Stimulated activated CD4-positive, alpha-beta T cell treated with anti-CD3 and anti-CD28 coated beads, Interleukin-4, amount 100 ng/mL, for 48 hours (primary cell): ENCODE measurements around the gene GALNT16.
"Not testable (repeated sequence)": the region's sequence is repeated elsewhere in the genome, so short reads cannot be mapped to it uniquely, and the experiment has no call there.

Source experiments
- DNase-seq, 2 donors: peaks; one replicate each; pipeline ENCODE4 v3.0.0-alpha.2; 2020; ENCODE audit warnings: low read depth in 2 of 2

Gene GALNT16

DNA sequence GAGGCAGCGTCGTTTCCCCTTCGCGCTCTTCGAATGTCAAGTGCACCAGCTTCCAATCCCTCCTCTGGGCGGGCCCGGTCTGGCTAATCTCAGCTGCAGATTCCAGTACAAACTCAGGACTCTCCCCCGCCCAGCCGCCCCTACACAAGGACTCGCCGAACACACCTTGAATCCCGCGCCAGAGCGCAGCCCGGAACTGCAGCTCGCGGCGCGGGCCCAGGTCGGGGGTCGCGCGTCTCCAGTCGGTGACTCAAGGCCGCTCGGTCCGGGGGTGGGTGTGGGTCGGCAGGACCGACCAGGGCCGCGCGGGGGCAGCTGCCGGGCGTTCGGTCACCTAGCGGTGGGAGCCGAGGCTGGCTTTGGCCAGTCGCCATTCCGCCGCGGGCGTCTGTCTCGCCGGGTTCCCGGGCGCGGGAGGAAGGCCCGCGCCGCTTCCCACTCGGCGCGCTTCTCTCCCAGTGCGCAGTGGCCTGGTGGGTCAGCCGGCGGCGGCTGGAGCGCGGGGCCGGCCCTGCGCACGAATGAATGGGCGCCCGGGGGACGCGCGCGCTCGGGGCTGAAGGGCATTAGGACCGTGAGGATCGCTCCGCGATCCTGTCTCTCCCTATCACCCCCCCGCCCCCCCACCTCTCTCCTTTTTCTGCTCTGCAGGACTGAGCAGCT, at the start of gene GALNT16:
Gene GALNT16 (plus strand): TSS at position 632 of the 663 bp plus-strand sequence. CDS start 133 bp downstream, outside the sequence.
- DNase-seq, result no peak

DNA sequence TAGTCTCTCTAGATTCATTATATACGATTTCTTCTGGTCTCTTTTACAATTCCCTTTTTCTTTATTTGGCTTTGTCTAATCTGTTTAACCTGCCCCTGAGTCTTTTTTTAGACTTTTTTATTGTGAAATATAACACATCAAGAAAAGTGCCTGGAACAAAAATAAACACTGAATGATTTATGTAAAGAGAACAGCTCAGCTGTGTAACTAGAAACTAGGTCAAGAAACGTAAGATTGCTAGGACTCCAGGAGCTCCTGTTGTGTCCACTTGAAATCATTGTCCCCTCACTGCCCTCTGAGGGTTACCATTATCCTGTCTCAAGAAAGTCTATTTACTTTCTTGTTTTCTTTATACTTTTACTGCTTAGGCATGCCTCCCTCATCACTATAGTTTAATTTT, 45.6 kb upstream of the GALNT16 start:
- DNase-seq, result no peak

DNA sequence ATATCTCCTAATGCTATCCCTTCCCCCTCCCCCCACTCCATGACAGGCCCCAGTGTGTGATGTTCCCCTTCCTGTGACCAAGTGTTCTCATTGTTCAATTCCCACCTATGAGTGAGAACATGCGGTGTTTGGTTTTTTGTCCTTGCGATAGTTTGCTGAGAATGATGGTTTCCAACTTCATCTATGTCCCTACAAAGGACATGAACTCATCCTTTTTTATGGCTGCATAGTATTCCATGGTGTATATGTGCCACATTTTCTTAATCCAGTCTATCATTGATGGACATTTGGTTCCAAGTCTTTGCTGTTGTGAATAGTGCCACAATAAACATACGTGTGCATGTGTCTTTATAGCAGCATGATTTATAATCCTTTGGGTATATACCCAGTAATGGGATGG, 42.3 kb upstream of the GALNT16 start:
- not testable (repeated sequence) for DNase-seq

DNA sequence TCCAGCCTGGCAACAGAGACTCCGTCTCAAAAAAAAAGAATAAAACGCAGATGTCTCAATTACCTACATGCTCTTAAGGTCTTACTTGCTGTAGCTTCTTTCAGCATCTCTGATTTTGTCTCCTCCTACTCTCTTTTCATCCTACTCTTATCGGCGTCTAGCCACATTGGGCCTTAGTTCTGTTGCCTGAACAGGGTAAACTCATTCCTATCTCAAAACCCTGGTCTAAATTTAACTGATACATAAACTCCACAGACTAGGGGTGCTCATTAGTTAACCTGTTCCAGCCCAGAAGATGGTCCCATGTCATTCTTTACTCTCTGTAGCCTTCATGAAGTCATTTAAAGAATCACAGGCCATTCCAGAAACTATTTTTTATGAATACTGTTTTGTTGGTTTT, 35.0 kb upstream of the GALNT16 start:
- no peak for DNase-seq

DNA sequence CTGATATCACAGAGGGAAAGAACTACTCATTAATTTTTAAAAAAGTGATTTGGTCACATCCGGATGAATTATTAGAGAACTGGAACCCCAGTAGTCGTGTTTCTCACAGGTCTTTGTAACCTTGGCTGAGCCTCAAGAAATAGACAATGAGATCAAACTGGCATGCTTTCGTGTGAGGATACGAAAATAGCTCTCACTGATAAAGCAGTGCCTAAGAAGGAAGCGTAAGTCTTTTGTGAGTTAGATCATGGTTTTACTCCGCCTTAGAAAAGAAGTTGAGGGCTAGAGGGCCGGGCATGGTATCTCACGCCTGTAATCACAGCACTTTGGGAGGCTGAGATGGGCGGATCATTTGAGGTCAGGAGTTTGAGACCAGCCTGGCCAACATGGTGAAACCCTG, 33.8 kb upstream of the GALNT16 start:
- DNase-seq, result no peak

DNA sequence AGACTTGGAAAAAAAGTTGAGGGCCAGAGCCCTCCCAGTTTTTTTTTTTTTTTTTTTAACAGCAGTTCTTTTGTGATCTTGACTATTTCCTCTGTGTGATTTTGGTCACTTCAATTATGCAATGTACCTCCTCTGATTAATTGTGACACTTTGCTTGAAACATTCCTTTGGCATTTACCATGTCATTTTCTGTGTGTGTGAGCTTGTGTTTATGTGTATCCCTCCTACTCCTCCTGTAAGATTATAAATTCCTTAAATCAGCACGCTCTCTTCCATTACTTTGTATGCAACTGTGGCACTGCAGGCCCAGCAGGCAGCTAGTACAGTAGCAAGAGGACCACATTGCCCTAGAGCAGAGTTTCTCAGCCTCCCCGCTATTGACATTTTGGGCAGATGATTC, 33.2 kb upstream of the GALNT16 start:
- DNase-seq, result no peak

DNA sequence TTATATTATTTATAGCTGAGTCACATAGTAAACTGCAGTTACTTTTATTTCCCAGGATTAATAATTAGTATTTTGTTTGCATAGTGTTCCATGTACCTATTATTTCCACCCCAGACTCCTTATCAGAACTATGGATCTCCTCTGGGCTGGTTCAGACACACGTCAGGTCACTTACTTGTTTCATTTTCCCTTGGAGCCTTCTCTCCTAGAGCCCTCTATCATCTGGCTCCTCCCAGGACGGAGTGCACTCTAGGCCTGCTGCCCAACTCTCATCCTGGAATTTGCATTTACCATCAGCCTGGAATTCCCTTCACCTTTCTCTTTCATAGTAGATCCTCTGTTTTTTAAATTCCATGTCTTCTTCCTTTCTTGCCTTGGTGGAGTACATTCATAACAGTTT, 28.5 kb upstream of the GALNT16 start:
- no peak for DNase-seq

DNA sequence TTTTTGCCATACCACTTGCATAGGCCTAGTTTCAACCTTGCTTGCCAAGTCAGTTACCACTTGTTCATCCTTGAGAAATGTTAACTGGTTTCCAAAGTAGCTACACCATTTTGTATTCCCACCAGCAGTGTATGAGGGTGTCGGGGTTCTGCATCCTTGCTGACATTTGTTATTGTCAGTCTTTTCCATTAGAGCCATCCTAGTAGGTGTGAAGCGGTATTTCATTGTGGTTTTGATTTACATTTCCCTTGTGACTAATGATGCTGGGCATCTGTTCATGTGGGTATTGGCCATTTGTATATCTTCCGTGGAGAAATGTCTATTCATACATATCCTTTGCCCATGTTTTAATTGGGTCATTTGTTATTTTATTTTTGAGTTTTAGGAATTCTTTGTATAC, 27.6 kb upstream of the GALNT16 start:
- DNase-seq, result no peak

DNA sequence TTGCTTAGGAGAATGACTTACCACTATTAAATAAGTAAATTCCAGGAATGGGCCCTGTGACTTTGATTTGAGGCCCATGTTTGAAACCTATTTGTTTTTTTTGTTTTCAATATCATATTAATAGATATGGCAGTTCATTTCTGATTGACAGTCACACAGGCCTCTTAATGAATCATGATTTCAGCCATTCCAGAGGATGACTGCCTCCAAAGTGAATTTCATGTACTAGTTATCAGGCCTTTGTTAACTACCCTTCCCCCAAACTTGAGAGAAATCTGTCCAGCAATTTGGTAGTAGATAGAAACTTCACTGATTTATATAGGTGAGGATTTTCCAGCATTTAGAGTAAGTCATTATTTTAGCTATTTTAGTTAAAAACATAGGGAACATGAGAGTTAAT, 25.9 kb upstream of the GALNT16 start:
- no peak for DNase-seq

DNA sequence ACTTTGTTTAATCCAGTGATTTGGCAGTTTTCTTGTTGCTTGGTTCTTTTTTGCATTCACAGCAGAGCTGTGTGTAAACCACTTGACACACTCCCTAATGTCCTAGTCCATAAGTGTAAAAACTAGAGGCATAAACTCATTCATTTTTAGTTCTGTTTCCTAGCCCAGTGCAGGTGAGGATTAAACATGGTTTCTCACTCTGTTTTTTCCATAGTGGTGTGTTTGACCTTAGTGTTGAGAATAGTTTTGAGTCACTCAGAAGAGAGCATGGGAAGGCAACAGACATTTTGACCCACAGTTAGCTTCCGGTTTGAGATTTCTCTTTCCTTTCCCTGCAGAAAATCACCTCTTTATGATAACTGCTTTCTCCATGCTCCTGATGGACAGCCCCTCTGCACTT, 24.2 kb upstream of the GALNT16 start:
- DNase-seq, result no peak

DNA sequence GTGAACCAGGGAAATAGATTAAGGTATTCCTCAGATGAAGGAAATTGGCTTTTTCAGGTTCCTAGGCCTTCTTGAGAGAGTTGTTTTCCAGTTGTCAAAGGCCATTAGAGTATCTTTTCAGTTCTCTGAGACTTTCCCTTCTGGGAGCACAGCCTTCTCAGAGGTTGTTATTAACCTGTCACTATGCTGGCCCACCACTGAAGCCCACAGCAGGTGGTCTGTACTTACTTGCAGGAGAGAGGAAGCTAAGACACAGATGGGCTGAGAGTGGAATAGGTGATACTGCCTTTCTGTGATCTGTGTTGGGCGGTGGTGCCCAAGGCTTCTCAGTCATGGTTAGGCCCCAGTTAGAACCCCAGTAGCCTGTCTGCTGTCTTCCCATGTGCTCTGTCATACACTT, 22.8 kb upstream of the GALNT16 start:
- no peak for DNase-seq

DNA sequence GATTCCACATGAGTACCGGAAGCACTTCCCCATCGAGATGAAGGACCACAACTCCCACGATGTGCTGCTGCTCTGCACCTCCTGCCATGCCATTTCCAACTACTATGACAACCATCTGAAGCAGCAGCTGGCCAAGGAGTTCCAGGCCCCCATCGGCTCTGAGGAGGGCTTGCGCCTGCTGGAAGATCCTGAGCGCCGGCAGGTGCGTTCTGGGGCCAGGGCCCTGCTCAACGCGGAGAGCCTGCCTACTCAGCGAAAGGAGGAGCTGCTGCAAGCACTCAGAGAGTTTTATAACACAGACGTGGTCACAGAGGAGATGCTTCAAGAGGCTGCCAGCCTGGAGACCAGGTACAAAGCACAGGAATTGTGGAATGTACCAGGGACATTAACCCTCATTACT, 22.4 kb upstream of the GALNT16 start:
- DNase-seq, result no peak

DNA sequence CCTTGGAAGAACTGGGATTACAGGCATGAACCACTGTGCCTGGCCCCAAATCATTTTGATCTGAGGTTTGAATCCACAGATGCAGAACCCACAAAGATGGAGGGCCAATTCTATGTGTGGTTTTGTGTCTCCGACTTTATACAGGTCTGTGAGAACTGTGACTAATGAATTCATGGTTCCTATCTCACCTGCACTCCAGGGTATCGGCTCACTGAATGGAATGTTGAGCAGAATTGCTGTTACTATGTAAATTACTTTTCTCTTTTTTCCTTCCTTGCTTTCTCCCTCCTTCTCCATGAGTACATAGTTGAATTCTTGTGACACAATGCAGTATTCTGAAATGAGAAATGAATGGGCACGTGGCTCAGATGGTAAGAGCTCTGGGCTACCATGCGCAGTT, 21.1 kb upstream of the GALNT16 start:
- no peak for DNase-seq

DNA sequence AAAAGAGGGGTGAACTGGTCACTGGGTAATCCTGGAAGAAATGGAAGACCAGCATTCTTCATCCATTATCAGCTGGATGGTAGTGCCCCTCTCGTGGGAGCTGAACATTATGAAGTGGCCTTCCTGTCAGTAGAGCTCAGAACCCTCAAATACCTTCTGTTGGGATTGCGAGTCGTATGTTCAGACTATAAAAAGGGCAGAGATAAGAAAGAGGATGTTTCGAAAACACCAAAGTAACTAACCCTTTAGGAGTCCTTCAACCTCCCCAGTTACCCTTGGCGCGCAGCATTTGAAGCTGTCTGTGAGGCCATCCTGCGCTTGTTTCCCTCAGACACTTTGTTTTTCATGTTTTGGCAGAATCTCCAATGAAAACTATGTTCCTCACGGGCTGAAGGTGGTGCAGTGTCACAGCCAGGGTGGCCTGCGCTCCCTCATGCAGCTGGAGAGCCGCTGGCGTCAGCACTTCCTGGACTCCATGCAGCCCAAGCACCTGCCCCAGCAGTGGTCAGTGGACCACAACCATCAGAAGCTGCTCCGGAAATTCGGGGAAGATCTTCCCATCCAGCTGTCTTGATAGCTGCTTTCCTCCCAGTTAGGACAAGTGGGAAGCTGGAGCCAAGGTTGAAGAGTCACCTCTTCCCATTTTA, 19.3 kb upstream of the GALNT16 start:
- no peak for DNase-seq

DNA sequence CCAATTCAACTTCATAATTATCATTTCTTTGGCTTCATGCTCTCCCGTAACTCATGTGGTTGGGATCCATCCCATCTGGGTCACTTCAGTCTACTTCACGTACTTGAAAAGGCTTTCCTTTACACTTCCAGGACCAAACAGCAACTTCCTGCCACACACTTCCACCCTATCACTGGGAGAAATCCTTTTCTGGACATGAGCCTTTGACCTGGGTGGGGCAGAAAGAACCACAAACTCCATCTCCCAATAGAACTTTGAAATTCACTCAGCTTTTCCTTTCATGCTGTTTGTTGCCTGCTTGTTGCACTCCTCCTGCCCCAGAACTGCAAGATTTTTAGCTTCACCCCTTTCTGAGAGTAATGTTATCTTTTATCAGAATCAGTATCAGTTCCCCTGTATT, 18.4 kb upstream of the GALNT16 start:
- DNase-seq, result no peak

DNA sequence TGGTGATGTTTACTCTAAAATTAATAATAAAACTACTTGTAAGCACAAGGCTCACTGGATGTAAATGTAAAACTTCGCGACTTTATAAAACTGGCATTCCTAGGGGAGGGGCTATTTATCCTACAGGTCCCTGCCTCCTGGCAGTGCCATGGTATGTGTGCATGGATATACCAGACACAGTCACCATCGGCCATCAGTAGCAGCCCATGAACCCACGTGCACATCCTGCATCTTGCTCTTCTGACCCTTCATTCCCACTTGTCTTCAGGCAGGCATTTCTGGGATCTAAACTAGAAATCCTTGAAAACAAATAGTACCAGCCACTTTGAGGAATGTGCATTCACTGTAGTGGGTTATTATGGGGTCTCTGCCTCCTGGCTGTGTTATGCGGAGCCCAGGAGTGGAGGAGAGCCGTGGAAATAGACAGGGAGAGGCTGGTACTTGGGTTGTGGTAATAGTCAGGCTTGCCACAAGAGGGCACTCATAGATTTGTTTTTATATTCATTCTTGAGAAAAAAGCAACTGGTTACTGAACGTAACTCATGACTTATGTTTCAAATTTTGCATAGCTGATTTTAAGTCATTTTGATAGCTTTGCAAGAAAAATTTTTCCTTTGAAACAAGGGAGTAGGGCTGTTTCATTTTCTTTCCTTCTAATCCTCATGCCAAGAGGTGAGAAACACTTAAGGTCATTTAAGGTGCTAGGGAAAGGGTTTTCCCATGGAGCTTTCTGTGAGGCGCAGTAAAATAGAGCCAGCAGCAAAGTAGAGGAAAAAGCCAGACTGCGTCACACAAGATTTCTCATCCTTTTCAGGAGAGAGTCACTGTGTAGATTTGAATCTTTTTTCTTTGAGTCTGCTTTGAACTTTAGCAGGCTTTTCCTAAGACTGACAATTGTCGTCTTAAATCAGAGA, 17.4 kb upstream of the GALNT16 start:
- peak in 1 of 2 donors; percentile 28 for DNase-seq

DNA sequence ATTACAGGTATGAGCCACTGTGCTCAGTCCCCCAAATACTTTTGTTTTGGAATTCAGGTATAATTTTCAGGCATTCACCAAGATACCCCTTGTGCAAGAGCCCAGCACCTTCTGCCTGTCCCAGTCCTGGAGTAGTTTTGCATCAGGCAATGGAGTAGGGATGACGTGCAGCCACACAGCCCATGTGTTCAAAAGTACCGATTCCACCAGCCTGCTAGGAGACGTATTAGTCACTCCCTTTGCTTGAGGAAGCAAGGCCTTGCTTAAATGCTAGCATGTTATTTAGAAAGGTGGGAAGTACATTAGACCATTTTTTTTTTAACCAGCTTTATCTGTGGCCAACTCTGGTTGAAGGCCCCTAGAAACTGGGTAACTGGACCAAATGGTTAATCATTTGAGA, 15.0 kb upstream of the GALNT16 start:
- DNase-seq, result no peak

DNA sequence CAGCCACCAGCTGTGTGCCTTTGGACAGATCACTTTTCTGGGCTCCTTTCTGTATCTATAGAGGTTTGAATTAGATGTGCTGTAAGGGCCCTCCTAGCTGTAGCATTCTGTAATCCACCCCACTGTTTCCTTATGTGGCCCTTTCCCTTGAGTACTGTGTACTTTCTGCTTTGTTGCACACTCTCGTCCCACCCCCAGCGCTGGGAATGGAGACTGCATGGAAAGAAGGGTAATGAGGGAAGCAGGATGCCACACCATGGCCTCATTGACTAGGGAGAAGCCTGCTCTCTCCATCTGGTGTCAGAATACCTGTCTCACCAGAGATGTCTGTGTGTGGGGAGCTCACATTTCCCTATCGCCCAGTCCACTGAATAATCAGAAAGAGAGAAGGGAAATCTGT, 13.6 kb upstream of the GALNT16 start:
- no peak for DNase-seq

DNA sequence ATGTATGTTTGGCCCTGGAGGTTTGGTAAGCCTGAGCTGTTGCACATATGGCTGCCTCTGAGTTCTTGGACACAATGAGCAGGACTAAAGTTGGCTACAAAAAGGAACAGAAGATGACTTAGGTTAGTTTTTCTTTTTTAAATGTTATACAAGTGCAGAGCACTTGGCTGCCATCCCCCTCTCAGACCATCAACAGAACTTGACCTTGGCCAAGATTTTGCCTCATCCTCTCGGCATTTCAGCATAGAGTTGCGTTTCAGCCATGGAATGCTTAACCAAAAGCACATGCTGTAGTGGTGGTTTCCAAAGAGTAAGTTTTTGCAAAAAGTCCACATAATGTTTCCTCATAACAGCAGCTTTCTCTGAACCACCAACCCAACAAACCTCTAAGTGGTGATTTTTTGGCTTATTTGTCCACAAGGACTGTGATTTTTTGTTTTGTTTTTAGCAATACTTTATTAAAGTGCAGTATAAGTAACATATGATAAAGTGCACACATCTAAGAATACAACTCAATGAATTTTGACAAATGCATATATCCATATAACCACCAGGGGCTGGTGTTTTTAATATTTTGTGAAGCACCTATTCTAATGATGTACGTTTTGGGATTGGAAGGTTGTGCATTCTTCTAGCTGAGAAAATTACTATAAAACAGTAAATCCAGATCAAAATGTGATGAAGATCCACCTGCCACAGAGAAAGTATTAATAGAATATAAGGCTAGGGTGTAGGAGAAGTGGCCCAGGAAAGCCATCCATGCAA, 12.1 kb upstream of the GALNT16 start:
- DNase-seq, result no peak

DNA sequence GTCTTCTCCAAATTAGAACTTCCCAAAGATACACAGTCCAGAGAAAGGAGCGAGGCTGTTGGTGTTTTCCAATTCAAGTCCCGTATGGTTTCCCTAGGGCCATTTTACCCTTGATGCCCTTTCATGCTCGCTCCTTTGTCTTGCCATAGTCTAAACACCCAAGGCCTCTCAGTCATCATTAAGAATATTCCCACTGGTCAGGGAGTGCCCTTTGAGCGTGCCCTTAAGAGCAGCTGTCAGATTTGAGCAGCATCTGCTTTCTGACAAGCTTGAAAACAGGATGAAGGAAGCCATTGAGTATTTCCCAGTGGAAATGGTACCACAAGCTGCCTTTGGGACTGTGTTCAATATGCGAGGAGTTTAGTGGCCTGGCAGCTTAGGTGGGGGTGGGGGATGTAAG, 10.4 kb upstream of the GALNT16 start:
- DNase-seq, result no peak

DNA sequence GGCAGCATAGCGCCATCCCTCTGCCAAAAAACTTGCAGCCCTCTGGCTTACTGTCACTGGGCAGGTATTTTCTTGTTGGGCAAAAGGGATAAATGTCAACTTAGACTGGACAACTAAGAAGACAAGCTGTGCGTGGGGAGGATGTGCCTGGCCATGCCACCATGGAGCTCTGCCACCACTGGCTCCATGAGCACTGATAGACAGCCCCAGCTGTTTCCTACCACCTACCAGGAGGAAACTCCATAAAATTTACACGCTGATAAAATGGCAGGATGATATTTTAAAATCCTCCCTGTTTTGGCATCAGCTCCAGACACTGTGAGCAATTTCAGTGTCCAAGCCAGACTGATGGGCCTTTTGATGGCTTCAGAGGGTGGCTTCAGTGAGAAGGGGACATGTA, 7.1 kb upstream of the GALNT16 start:
- no peak for DNase-seq

DNA sequence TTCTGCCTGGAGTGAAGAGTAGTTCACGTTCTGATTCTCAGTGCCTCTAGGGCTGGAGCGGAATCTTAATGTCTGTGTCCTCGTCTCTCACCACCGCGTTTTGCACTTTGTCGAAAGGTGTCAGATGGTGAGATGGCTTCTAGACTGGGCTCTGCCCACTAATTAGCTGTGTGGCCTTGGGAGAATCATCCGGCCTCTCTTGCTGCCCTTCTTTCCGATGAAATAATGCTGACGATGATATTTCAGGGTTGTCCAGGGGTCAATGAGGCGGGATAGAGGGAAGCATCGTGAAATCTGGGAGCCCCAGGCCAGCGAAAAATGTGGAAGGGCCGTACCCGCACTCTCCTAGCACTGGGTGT, 811 bp upstream of the GALNT16 start:
- no peak for DNase-seq
